ENCODE results near the gene CATSPER1. TPM values are rescaled to one million over a fixed set of nuclear protein-coding genes. Genes with fewer than 3 reads are reported as not detected.

Gene CATSPER1
- total and polyA plus RNA-seq, 2 of the 13 experiments (the other 11 are each of a cell fraction or from before 2014, with no cell fraction given): 0.17 TPM; not detected in 1

DNA sequence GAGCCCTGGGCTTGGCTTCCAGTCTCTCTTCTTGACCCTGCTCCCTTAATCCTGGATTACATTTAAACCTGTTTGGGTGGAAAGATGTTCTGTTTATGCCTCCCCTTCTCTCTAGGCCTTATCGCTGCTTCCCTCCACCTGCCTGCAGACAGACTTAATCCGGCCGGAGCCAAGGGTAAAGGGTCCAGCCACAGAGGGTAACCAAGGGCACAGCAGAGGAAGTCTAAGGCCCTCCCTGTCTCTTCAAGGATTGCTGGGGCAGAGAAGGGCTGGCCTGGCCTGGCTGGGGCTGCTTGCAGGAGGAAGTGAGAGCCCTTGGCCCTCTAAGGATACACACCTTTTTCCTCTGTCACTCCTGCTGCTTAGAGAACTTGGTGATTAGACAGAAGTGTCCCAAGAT lies 20.6 kb upstream of the CATSPER1 start:
- ATAC-seq: no peak
- H3K4me2 ChIP-seq (ENCODE audit: low read depth, low read length): no peak overlapping the region
- no peaks in the 10 kb centered on the region for H3K9me3 ChIP-seq (ENCODE audit: low read length)
- no TSS peak for BruUV-seq (replicated peaks)
- ChIA-PET CTCF (ENCODE audit: low intra/inter-chr PET ratio, low total read pairs) (no interaction called here), POLR2A (no interaction called here)
- H4K20me1 ChIP-seq (ENCODE audit: insufficient read depth, low read length): no peaks in the 10 kb centered on the region
- no peaks in the 10 kb centered on the region for H3K79me2 ChIP-seq (ENCODE audit: insufficient read depth, low read length)
- no peaks in the 10 kb centered on the region for H3K36me3 ChIP-seq (replicated peaks in 1 of 2; ENCODE audit: control insufficient read depth in 1 of 2, insufficient read depth in 2 of 2, low read length in 2 of 2)
- H3K9ac ChIP-seq (ENCODE audit: insufficient read depth, low read depth, low read length): no peak overlapping the region
- no peak overlapping the region for H3K27ac ChIP-seq (ENCODE audit: extremely low read length, insufficient read depth, low read length)
- H2AFZ ChIP-seq (ENCODE audit: low read length): no peak overlapping the region
- H3K27me3 ChIP-seq (ENCODE audit: control insufficient read depth in 1 of 2, insufficient read depth in 2 of 2, low read length in 2 of 2): peaks cover 1 to 44% of the 10 kb centered on the region in 2 experiments; a peak in 4 of 5 replicates
- H3K4me3 ChIP-seq (replicated peaks in 1 of 3; ENCODE audit: insufficient read depth in 1 of 3, low read depth in 2 of 3, low read length in 3 of 3): no peak overlapping the region
- no peak for DNase-seq (ENCODE audit: low spot score)
- in situ Hi-C loops (cut with HindIII; ENCODE audit: extremely low pct_ligation_motif_present, low pct_unique_long_range_greater_than_20kb): no loop called here
- intact Hi-C loops (cut with micrococcal nuclease; ENCODE audit: unreplicated experiment): no loop called here
- H3K4me1 ChIP-seq (ENCODE audit: insufficient read depth, low read length): peaks cover 32% of the 10 kb centered on the region
- no peak for FAIRE-seq
- WGBS (ENCODE audit: low lambda C conversion rate): 28% methylated on average over 3 of the region's 3 CpGs
- TF ChIP-seq ZNF230 (CRISPR knock-in tag; IDR thresholded peaks at IDR 0.05) (no peak), FUBP1 (CRISPR knock-in tag; IDR thresholded peaks at IDR 0.05; ENCODE audit: borderline replicate concordance) (no peak), ZNF790 (CRISPR knock-in tag; IDR thresholded peaks at IDR 0.05; ENCODE audit: borderline replicate concordance) (no peak), FOXO4 (CRISPR knock-in tag; conservative IDR thresholded peaks at IDR 0.05) (no peak), JARID2 (CRISPR knock-in tag; IDR thresholded peaks at IDR 0.05; ENCODE audit: insufficient replicate concordance) (no peak), BRCA1 (CRISPR knock-in tag; IDR thresholded peaks at IDR 0.05) (no peak), NONO (IDR thresholded peaks at IDR 0.05) (no peak), NONO (CRISPR knock-in tag; conservative IDR thresholded peaks at IDR 0.05) (no peak), HNRNPL (IDR thresholded peaks at IDR 0.05; ENCODE audit: low read depth, low read length) (no peak), REPIN1 (CRISPR knock-in tag; IDR thresholded peaks at IDR 0.05; ENCODE audit: borderline replicate concordance, low read depth) (no peak), ESRRA (CRISPR knock-in tag; IDR thresholded peaks at IDR 0.05; ENCODE audit: low read depth) (no peak)
- TF ChIP-seq, protein P1, sequence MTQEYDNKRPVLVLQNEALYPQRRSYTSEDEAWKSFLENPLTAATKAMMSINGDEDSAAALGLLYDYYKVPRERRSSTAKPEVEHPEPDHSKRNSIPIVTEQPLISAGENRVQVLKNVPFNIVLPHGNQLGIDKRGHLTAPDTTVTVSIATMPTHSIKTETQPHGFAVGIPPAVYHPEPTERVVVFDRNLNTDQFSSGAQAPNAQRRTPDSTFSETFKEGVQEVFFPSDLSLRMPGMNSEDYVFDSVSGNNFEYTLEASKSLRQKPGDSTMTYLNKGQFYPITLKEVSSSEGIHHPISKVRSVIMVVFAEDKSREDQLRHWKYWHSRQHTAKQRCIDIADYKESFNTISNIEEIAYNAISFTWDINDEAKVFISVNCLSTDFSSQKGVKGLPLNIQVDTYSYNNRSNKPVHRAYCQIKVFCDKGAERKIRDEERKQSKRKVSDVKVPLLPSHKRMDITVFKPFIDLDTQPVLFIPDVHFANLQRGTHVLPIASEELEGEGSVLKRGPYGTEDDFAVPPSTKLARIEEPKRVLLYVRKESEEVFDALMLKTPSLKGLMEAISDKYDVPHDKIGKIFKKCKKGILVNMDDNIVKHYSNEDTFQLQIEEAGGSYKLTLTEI (CRISPR knock-in tag; conservative IDR thresholded peaks at IDR 0.05): no peak
- TF ChIP-seq, protein P2, sequence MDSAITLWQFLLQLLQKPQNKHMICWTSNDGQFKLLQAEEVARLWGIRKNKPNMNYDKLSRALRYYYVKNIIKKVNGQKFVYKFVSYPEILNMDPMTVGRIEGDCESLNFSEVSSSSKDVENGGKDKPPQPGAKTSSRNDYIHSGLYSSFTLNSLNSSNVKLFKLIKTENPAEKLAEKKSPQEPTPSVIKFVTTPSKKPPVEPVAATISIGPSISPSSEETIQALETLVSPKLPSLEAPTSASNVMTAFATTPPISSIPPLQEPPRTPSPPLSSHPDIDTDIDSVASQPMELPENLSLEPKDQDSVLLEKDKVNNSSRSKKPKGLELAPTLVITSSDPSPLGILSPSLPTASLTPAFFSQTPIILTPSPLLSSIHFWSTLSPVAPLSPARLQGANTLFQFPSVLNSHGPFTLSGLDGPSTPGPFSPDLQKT (CRISPR knock-in tag; IDR thresholded peaks at IDR 0.05; ENCODE audit: borderline replicate concordance): no peak
- TF ChIP-seq, protein P3, sequence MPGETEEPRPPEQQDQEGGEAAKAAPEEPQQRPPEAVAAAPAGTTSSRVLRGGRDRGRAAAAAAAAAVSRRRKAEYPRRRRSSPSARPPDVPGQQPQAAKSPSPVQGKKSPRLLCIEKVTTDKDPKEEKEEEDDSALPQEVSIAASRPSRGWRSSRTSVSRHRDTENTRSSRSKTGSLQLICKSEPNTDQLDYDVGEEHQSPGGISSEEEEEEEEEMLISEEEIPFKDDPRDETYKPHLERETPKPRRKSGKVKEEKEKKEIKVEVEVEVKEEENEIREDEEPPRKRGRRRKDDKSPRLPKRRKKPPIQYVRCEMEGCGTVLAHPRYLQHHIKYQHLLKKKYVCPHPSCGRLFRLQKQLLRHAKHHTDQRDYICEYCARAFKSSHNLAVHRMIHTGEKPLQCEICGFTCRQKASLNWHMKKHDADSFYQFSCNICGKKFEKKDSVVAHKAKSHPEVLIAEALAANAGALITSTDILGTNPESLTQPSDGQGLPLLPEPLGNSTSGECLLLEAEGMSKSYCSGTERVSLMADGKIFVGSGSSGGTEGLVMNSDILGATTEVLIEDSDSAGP (CRISPR knock-in tag; IDR thresholded peaks at IDR 0.05; ENCODE audit: borderline replicate concordance): no peak
